ENCODE measurements around the gene CHURC1. TPM values are rescaled to one million over a fixed set of nuclear protein-coding genes. Genes with fewer than 3 reads are reported as not detected.

Gene CHURC1

DNA sequence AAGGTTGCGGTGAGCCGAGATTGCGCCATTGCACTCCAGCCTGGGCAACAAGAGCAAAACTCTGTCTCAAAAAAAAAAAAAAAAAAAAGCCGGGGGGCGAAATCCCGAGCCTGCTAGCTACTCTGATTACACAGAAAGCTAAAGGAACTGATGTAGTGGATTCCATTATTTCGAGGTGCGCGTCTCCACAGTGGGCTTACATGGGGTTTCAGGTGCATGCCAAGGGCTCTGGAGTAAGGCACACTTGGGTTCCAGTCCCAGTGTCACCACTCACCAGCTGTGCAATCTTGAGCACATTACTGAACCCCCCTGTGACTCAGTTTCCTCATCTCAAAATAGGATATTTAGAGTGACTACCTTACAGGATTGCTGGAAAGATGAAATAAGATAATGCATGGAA is 59.6 kb downstream of the CHURC1 start:
- no peak overlapping the region for H3K56ac ChIP-seq (ENCODE audit: low read length)
- no peak overlapping the region for H2BK15ac ChIP-seq (replicated peaks; ENCODE audit: low read depth)
- H2BK5ac ChIP-seq (ENCODE audit: low read length) = no peak overlapping the region
- H3K36me3 ChIP-seq (ENCODE audit: control insufficient read depth, insufficient read depth, low read length) = no peaks in the 10 kb centered on the region
- H3K4ac ChIP-seq (ENCODE audit: low read depth, low read length) = peak overlapping the region; percentile 17
- H2BK120ac ChIP-seq (ENCODE audit: low read depth, low read length) = no peak overlapping the region
- no CpG with 5 or more reads among the region's 9 CpGs for WGBS (ENCODE audit: extremely low coverage, insufficient coverage, low lambda C conversion rate)
- H3K18ac ChIP-seq (ENCODE audit: low read length) = no peak overlapping the region
- peaks cover 11% of the 10 kb centered on the region for H3K79me1 ChIP-seq (ENCODE audit: low read length)
- no peak overlapping the region for H3K23ac ChIP-seq (ENCODE audit: low read length)
- H2AK5ac ChIP-seq (ENCODE audit: low read length) = no peak overlapping the region
- H3K4me1 ChIP-seq (ENCODE audit: control insufficient read depth, low read depth, low read length) = peaks cover 15% of the 10 kb centered on the region
- peaks cover 22% of the 10 kb centered on the region for H3K79me2 ChIP-seq (ENCODE audit: control insufficient read depth, insufficient read depth, low read length)
- no peak overlapping the region for H4K5ac ChIP-seq (ENCODE audit: low read length)
- H3K4me3 ChIP-seq (ENCODE audit: low read length) = no peak overlapping the region
- no peak overlapping the region for H3K9ac ChIP-seq (ENCODE audit: low read length)
- no peaks in the 10 kb centered on the region for H3K27me3 ChIP-seq (ENCODE audit: insufficient read depth, low read length, poor library complexity)
- H3K4me2 ChIP-seq (ENCODE audit: low read length) = no peak overlapping the region
- no peak overlapping the region for H3K27ac ChIP-seq (ENCODE audit: low read depth, low read length)
- DNase-seq = no peak
- no peak overlapping the region for H4K8ac ChIP-seq (ENCODE audit: low read depth, low read length)

- Histone ChIP-seq H4K5ac (ENCODE audit: low read length) (no peak overlapping the region), H4K8ac (ENCODE audit: low read depth, low read length) (no peak overlapping the region), H3K4ac (ENCODE audit: low read depth, low read length) (no peak overlapping the region), H2BK15ac (replicated peaks; ENCODE audit: low read depth) (no peak overlapping the region), H3K9ac (ENCODE audit: low read length) (no peak overlapping the region), H2BK120ac (ENCODE audit: low read depth, low read length) (no peak overlapping the region), H3K4me1 (ENCODE audit: control insufficient read depth, low read depth, low read length) (peaks cover 10% of the 10 kb centered on the region), H3K56ac (ENCODE audit: low read length) (no peak overlapping the region), H3K18ac (ENCODE audit: low read length) (no peak overlapping the region), H3K79me2 (ENCODE audit: control insufficient read depth, insufficient read depth, low read length) (peaks cover 17% of the 10 kb centered on the region), H3K27ac (ENCODE audit: low read depth, low read length) (peak overlapping the region; percentile 38), H2AK5ac (ENCODE audit: low read length) (no peak overlapping the region), H3K4me2 (ENCODE audit: low read length) (no peak overlapping the region), H2BK5ac (ENCODE audit: low read length) (no peak overlapping the region), H3K36me3 (ENCODE audit: control insufficient read depth, insufficient read depth, low read length) (no peaks in the 10 kb centered on the region), H3K79me1 (ENCODE audit: low read length) (peaks cover 8% of the 10 kb centered on the region), H3K4me3 (ENCODE audit: low read length) (no peak overlapping the region), H3K27me3 (ENCODE audit: insufficient read depth, low read length, poor library complexity) (no peaks in the 10 kb centered on the region), H3K23ac (ENCODE audit: low read length) (no peak overlapping the region)
- DNase-seq = no peak
- WGBS (ENCODE audit: extremely low coverage, insufficient coverage, low lambda C conversion rate) = no CpG with 5 or more reads among the region's 8 CpGs
These were observed 60.3 kb downstream of the CHURC1 start for GRCh38 chr14:64974563-64974962.

GRCh38 chr14:64979336-64980074 is 65.2 kb downstream of the CHURC1 start:
- peak; percentile 76 for DNase-seq
- no peak overlapping the region for H3K4me2 ChIP-seq (ENCODE audit: low read length)
- H3K56ac ChIP-seq (ENCODE audit: low read length) = peak overlapping the region; percentile 38
- H3K27ac ChIP-seq (ENCODE audit: low read depth, low read length) = peak overlapping the region; percentile 52
- no peak overlapping the region for H3K23ac ChIP-seq (ENCODE audit: low read length)
- peak overlapping the region; percentile 30 for H2BK120ac ChIP-seq (ENCODE audit: low read depth, low read length)
- no peaks in the 10 kb centered on the region for H3K36me3 ChIP-seq (ENCODE audit: control insufficient read depth, insufficient read depth, low read length)
- peak overlapping the region; percentile 28 for H2BK5ac ChIP-seq (ENCODE audit: low read length)
- H4K8ac ChIP-seq (ENCODE audit: low read depth, low read length) = peak overlapping the region; percentile 88
- H3K27me3 ChIP-seq (ENCODE audit: insufficient read depth, low read length, poor library complexity) = no peaks in the 10 kb centered on the region
- H4K5ac ChIP-seq (ENCODE audit: low read length) = no peak overlapping the region
- peak overlapping the region; percentile 63 for H3K4ac ChIP-seq (ENCODE audit: low read depth, low read length)
- H3K79me2 ChIP-seq (ENCODE audit: control insufficient read depth, insufficient read depth, low read length) = no peaks in the 10 kb centered on the region
- no peak overlapping the region for H3K9ac ChIP-seq (ENCODE audit: low read length)
- no peaks in the 10 kb centered on the region for H3K4me1 ChIP-seq (ENCODE audit: control insufficient read depth, low read depth, low read length)
- H3K18ac ChIP-seq (ENCODE audit: low read length) = peak overlapping the region; percentile 78
- H3K79me1 ChIP-seq (ENCODE audit: low read length) = no peaks in the 10 kb centered on the region
- H2AK5ac ChIP-seq (ENCODE audit: low read length) = peak overlapping the region; percentile 84
- no peak overlapping the region for H3K4me3 ChIP-seq (ENCODE audit: low read length)
- WGBS (ENCODE audit: extremely low coverage, insufficient coverage, low lambda C conversion rate) = no CpG with 5 or more reads among the region's 5 CpGs
- no peak overlapping the region for H2BK15ac ChIP-seq (replicated peaks; ENCODE audit: low read depth)

GRCh38 chr14:64983439-64984310 is 69.4 kb downstream of the CHURC1 start:
- no peak overlapping the region for H3K23ac ChIP-seq (ENCODE audit: low read length)
- H3K79me1 ChIP-seq (ENCODE audit: low read length) = peaks cover 2% of the 10 kb centered on the region
- no peak overlapping the region for H3K56ac ChIP-seq (ENCODE audit: low read length)
- DNase-seq = peak; percentile 60
- no peak overlapping the region for H3K4ac ChIP-seq (ENCODE audit: low read depth, low read length)
- no peaks in the 10 kb centered on the region for H3K27me3 ChIP-seq (ENCODE audit: insufficient read depth, low read length, poor library complexity)
- H3K9ac ChIP-seq (ENCODE audit: low read length) = no peak overlapping the region
- WGBS (ENCODE audit: extremely low coverage, insufficient coverage, low lambda C conversion rate) = no CpG with 5 or more reads among the region's 15 CpGs
- no peak overlapping the region for H3K18ac ChIP-seq (ENCODE audit: low read length)
- no peaks in the 10 kb centered on the region for H3K79me2 ChIP-seq (ENCODE audit: control insufficient read depth, insufficient read depth, low read length)
- H4K5ac ChIP-seq (ENCODE audit: low read length) = no peak overlapping the region
- no peaks in the 10 kb centered on the region for H3K4me1 ChIP-seq (ENCODE audit: control insufficient read depth, low read depth, low read length)
- no peak overlapping the region for H3K4me3 ChIP-seq (ENCODE audit: low read length)
- no peaks in the 10 kb centered on the region for H3K36me3 ChIP-seq (ENCODE audit: control insufficient read depth, insufficient read depth, low read length)
- no peak overlapping the region for H2AK5ac ChIP-seq (ENCODE audit: low read length)
- H2BK5ac ChIP-seq (ENCODE audit: low read length) = no peak overlapping the region
- H3K4me2 ChIP-seq (ENCODE audit: low read length) = no peak overlapping the region
- no peak overlapping the region for H2BK120ac ChIP-seq (ENCODE audit: low read depth, low read length)
- no peak overlapping the region for H4K8ac ChIP-seq (ENCODE audit: low read depth, low read length)
- no peak overlapping the region for H3K27ac ChIP-seq (ENCODE audit: low read depth, low read length)
- no peak overlapping the region for H2BK15ac ChIP-seq (replicated peaks; ENCODE audit: low read depth)

Small RNA genes lying within 50 kb of the gene (small RNA-seq; reads per million reads assigned to genes)
- not detected for gene RPPH1-2P (ENCODE audit: insufficient read depth)

All from mesendoderm (in vitro differentiated cells).